ENCODE data around the gene IQCH. TPM values are rescaled to one million over a fixed set of nuclear protein-coding genes. Genes with fewer than 3 reads are reported as not detected.

The IQCH gene
- total RNA-seq, 2 experiments from 2014 or later = 1.2 to 1.7 TPM

DNA sequence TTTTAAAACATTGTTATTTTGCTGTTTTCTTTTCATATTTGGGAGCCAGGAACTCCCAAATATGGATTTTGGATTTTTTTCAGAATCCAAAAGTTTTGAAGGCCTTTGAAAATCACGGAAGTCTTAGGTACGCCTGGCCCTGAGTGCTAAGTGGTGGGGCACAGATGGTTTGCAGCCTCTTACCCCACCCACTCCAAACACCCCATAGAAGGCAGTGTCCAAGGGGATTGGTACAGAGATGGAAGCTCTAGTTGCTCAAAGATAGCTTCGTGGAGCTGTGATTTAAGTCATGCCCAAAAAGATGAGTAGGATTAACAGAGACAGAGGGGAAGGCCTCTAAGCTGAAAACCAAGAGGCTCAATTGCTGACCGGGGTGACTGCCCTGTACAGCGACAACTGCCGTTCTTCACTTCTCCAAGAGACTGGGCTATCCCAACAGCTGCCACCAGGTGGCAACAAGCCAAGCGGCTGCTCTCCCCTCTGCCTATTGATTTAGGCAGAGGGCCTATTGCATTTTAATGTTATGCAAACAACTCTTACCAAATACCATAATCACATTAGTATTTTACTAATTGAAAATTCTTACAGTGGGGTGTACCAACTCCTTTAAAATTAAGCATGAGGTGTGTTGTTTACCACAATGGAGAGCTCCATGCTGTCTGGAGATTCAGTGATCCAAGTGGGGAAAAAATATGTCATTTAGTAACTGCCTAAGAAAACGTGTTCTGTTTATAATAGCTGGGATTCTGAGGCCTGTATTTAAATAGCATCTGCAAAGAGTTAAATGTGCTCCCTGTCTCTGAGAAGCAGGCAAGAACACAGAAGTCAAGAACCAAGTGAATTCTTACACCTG is 202.3 kb downstream of the IQCH start:
- POLR2A ChIA-PET = interaction anchor here (0.9 kb wide), 1 partner anchor 379 kb away, joined by 3 read pairs; no protein-coding TSS in a partner anchor
- TF ChIP-seq, protein P1, sequence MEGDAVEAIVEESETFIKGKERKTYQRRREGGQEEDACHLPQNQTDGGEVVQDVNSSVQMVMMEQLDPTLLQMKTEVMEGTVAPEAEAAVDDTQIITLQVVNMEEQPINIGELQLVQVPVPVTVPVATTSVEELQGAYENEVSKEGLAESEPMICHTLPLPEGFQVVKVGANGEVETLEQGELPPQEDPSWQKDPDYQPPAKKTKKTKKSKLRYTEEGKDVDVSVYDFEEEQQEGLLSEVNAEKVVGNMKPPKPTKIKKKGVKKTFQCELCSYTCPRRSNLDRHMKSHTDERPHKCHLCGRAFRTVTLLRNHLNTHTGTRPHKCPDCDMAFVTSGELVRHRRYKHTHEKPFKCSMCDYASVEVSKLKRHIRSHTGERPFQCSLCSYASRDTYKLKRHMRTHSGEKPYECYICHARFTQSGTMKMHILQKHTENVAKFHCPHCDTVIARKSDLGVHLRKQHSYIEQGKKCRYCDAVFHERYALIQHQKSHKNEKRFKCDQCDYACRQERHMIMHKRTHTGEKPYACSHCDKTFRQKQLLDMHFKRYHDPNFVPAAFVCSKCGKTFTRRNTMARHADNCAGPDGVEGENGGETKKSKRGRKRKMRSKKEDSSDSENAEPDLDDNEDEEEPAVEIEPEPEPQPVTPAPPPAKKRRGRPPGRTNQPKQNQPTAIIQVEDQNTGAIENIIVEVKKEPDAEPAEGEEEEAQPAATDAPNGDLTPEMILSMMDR (IDR thresholded peaks at IDR 0.05) = peak; percentile 89
- H3K27ac Mint-ChIP-seq = no peak overlapping the region

DNA sequence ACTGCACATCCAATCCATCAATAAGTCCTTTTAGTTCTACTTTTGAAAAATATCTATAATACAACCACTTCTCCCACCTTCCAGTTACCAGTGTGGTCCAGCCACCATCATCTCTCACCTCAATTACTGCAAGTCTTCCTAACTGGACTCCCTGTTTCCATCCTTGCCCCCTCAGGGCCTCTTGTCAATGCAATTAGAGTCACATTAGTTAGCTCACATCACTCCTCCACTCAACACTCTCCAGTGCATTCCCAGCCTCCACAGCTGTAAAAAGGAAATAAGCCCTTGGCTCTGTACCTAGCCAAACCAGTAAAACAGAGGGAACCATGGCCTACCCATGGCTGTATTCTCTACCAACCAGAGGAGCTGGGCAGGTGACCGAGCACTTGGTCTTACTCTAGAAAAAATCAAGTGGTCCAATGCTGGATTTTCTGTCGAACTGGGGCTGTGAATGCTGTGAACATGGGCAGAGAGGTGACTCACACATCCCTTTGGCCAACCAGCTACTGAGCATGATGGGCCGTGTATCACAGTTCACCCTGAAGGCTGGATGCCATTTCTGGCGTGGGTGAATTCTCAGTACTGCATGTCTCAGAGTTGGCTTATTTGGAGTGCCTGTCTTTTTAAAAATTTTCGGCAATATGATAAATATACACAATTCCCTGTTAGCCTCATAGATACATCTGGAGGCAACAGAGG is 203.9 kb downstream of the IQCH start:
- ATAC-seq (no peak), DNase-seq (no peak)
- Mint-ChIP-seq H3K4me1 (ENCODE audit: low read depth) (peaks cover 2% of the 10 kb centered on the region), H3K4me3 (no peak overlapping the region), H3K36me3 (ENCODE audit: low read depth) (no peaks in the 10 kb centered on the region), H3K27ac (no peak overlapping the region), H3K27me3 (peaks cover 3% of the 10 kb centered on the region), H3K9me3 (no peaks in the 10 kb centered on the region)
- intact Hi-C loops (cut with micrococcal nuclease) = no loop called here
- TF ChIP-seq, protein P1 (IDR thresholded peaks at IDR 0.05) = no peak
- ChIA-PET POLR2A (no interaction called here), CTCF (interaction anchor here (1.0 to 5.9 kb wide), 14 partner anchors 9 to 383 kb away, joined by 3 to 74 read pairs (median 4); no protein-coding TSS in a partner anchor)

More for the DNA sequence above, 202.3 kb downstream of the IQCH start:
- H3K36me3 Mint-ChIP-seq (ENCODE audit: low read depth) = no peaks in the 10 kb centered on the region
- peak; percentile 99 for ATAC-seq
- peaks cover 2% of the 10 kb centered on the region for H3K4me1 Mint-ChIP-seq (ENCODE audit: low read depth)
- intact Hi-C loops (cut with micrococcal nuclease) = loop anchor here (2.0 kb wide), 1 partner anchor 380 kb away; no protein-coding TSS in a partner anchor
- no peaks in the 10 kb centered on the region for H3K9me3 Mint-ChIP-seq
- peaks cover 3% of the 10 kb centered on the region for H3K27me3 Mint-ChIP-seq
- H3K4me3 Mint-ChIP-seq = no peak overlapping the region
- peak; percentile 91 for DNase-seq
- CTCF ChIA-PET = interaction anchor here (0.6 to 5.9 kb wide), 44 partner anchors 10 to 428 kb away, joined by 3 to 74 read pairs (median 4); no protein-coding TSS in a partner anchor

GRCh38 chr15:67460521-67460920 is 205.9 kb downstream of the IQCH start:
- H3K36me3 Mint-ChIP-seq (ENCODE audit: low read depth) = no peaks in the 10 kb centered on the region

DNA sequence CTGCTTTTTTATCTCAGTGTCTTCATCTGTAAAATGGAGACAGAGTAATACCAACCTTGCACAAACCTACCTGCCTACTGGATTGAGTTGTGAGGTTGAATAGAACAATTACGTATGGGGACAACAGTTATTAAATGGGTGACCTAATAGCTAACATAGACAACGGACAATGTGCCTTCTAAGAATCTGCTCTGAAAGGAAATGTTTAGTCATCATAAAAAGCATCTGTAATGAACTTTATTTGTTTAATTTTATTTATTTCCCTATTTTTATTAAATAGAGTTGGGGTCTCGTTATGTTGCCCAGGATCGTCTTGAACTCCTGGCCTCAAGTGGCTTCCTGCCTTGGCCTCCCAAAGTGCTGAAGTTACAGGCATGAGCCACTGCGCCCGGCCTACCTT is 207.1 kb downstream of the IQCH start:
- H3K4me3 Mint-ChIP-seq = no peak overlapping the region
- TF ChIP-seq, protein P1 (IDR thresholded peaks at IDR 0.05) = no peak
- ATAC-seq = no peak
- intact Hi-C loops (cut with micrococcal nuclease) = no loop called here
- CTCF ChIA-PET = interaction anchor here (1.6 kb wide), 1 partner anchor 374 kb away, joined by 6 read pairs; no protein-coding TSS in a partner anchor
- POLR2A ChIA-PET = no interaction called here
- no peaks in the 10 kb centered on the region for H3K9me3 Mint-ChIP-seq
- no peak overlapping the region for H3K27ac Mint-ChIP-seq
- no peaks in the 10 kb centered on the region for H3K36me3 Mint-ChIP-seq (ENCODE audit: low read depth)
- DNase-seq = no peak
- H3K27me3 Mint-ChIP-seq = no peaks in the 10 kb centered on the region
- peaks cover under 1% of the 10 kb centered on the region for H3K4me1 Mint-ChIP-seq (ENCODE audit: low read depth)

More at GRCh38 chr15:67460521-67460920, 205.9 kb downstream of the IQCH start:
- Mint-ChIP-seq H3K4me1 (ENCODE audit: low read depth) (peaks cover 2% of the 10 kb centered on the region), H3K27me3 (peaks cover 3% of the 10 kb centered on the region), H3K27ac (no peak overlapping the region), H3K4me3 (no peak overlapping the region), H3K9me3 (no peaks in the 10 kb centered on the region)
- POLR2A ChIA-PET = no interaction called here
- intact Hi-C loops (cut with micrococcal nuclease) = no loop called here
- CTCF ChIA-PET = interaction anchor here (1.6 kb wide), 1 partner anchor 376 kb away, joined by 6 read pairs; no protein-coding TSS in a partner anchor
- TF ChIP-seq, protein P1 (IDR thresholded peaks at IDR 0.05) = no peak
- ATAC-seq = no peak
- DNase-seq = no peak
